Esophagus mucosa (tissue), 1 donor: ENCODE data around the gene DOHH. TPM values are rescaled to one million over a fixed set of nuclear protein-coding genes. Genes with fewer than 3 reads are reported as not detected.
A peak's percentile ranks its signal among the peaks of the same experiment; 100 is the strongest.
"Not testable (repeated sequence)": the region's sequence is repeated elsewhere in the genome, so short reads cannot be mapped to it uniquely, and the experiment has no call there.

ENCODE experiments used
- ATAC-seq: fragments of 200-7000 bp; cut with Tn5 transposase; one replicate; pipeline ENCODE4 v1.9.1; 2020
- total RNA-seq: library from RNA; stranded (reverse); gene quantifications from one replicate; pipeline ENCODE4 v1.2.4, GENCODE V29; 2023
- donor health status: DM: yes; HTN: yes; CAD: no.

Gene DOHH
- total RNA-seq, 1 donor from 2014 or later = 11.1 TPM

GRCh38 chr19:3534375-3535234, 34.1 kb upstream of the DOHH start:
- ATAC-seq = no peak

GRCh38 chr19:3533563-3534216, 33.2 kb upstream of the DOHH start:
- ATAC-seq = no peak

- no peak for ATAC-seq
Observed at GRCh38 chr19:3533033-3533432, 32.6 kb upstream of the DOHH start.

- ATAC-seq = peak; percentile 6
Observed at GRCh38 chr19:3532154-3532786, 31.8 kb upstream of the DOHH start.

- ATAC-seq = no peak
Observed at GRCh38 chr19:3531716-3532115, 31.2 kb upstream of the DOHH start.

- no peak for ATAC-seq
Observed at GRCh38 chr19:3530389-3530788, 29.9 kb upstream of the DOHH start.

- ATAC-seq = not testable (repeated sequence)
Observed at GRCh38 chr19:3529299-3529698, 28.8 kb upstream of the DOHH start.

GRCh38 chr19:3528539-3529211, 28.2 kb upstream of the DOHH start:
- ATAC-seq = no peak

- no peak for ATAC-seq
Observed at GRCh38 chr19:3528080-3528479, 27.6 kb upstream of the DOHH start.

GRCh38 chr19:3527238-3527910, 26.9 kb upstream of the DOHH start:
- no peak for ATAC-seq

- no peak for ATAC-seq
Observed at GRCh38 chr19:3526507-3527237, 26.2 kb upstream of the DOHH start.

- ATAC-seq = no peak
Observed at GRCh38 chr19:3524904-3525451, 24.5 kb upstream of the DOHH start.

- no peak for ATAC-seq
Observed at GRCh38 chr19:3524078-3524842, 23.8 kb upstream of the DOHH start.

GRCh38 chr19:3523361-3524077, 23.0 kb upstream of the DOHH start:
- no peak for ATAC-seq

- no peak for ATAC-seq
Observed at GRCh38 chr19:3522421-3523360, 22.2 kb upstream of the DOHH start.

- ATAC-seq = no peak
Observed at GRCh38 chr19:3521104-3521445, 20.6 kb upstream of the DOHH start.

- ATAC-seq = peak; percentile 93
Observed at GRCh38 chr19:3520166-3521103, 20.0 kb upstream of the DOHH start.

- ATAC-seq = no peak
Observed at GRCh38 chr19:3519126-3519525, 18.7 kb upstream of the DOHH start.
